Skeletal muscle tissue (tissue), 4 donors: ENCODE measurements around the gene ANO2. TPM values are rescaled to one million over a fixed set of nuclear protein-coding genes. Genes with fewer than 3 reads are reported as not detected.

Experiments
- H3K27ac ChIP-seq: one replicate; pipeline ENCODE4 v1.7.0; 2013; ENCODE audit warnings: mild to moderate bottlenecking, low read depth, low read length, inconsistent platforms
- H3K27me3 ChIP-seq, 3 donors: one replicate each; pipeline ENCODE4 v1.7.0; 2013; ENCODE audit warnings: low read length in 3 of 3; ENCODE audit not compliant: control insufficient read depth in 3 of 3, insufficient read depth in 3 of 3
- H3K36me3 ChIP-seq, 3 donors: one replicate each; pipeline ENCODE4 v1.7.0; 2013; ENCODE audit warnings: low read length in 3 of 3; ENCODE audit not compliant: control insufficient read depth in 3 of 3, insufficient read depth in 3 of 3
- H3K4me1 ChIP-seq, 3 donors: one replicate each; pipeline ENCODE4 v1.7.0; 2013; ENCODE audit warnings: low read length in 3 of 3, mild to moderate bottlenecking in 3 of 3; ENCODE audit not compliant: control insufficient read depth in 3 of 3, insufficient read depth in 3 of 3
- H3K4me3 ChIP-seq, 3 donors: one replicate each; pipeline ENCODE4 v1.7.0; 2013; ENCODE audit warnings: low read length in 3 of 3
- H3K9ac ChIP-seq, 3 donors: one replicate each; pipeline ENCODE4 v1.7.0; 2013; ENCODE audit warnings: low read length in 3 of 3, mild to moderate bottlenecking in 3 of 3, moderate library complexity in 2 of 3, low read depth in 1 of 3
- H3K9me3 ChIP-seq, 3 donors: one replicate each; pipeline ENCODE4 v1.7.0; 2013; ENCODE audit warnings: low read length in 3 of 3; ENCODE audit not compliant: control insufficient read depth in 3 of 3
- total RNA-seq: library from RNA; depleted of rRNA; stranded (reverse); fragments of >200 nt; gene quantifications from one replicate; pipeline ENCODE4 v1.2.3, GENCODE V29; 2014
- donor health status: Osteomylitis.

Gene ANO2
- total RNA-seq, 1 donor from 2014 or later, result 4.7 TPM

DNA sequence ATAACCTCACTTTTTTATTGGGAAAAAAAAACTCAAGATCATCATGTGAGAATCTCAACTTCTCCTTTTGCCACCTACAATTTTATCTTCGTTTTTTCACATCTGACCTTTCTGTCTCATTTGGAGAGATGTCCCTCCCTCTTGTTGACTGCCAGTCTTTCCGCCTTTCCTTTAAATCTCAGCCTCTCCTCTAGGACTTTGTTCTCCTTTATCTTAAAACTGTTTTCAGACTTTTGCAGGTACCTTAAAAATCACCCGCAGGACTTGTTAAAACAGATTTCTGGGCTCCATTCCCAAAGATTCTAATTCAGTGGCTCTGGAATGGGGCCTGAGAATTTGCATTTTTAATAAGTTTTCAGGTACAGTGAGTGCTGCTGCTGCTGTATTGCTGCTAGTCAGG lies 289.9 kb downstream of the ANO2 start:
- Histone ChIP-seq H3K27ac (no peak overlapping the region), H3K4me1 (no peaks in the 10 kb centered on the region), H3K36me3 (no peaks in the 10 kb centered on the region), H3K4me3 (no peak overlapping the region), H3K9me3 (no peaks in the 10 kb centered on the region), H3K27me3 (no peaks in the 10 kb centered on the region), H3K9ac (no peak overlapping the region)

DNA sequence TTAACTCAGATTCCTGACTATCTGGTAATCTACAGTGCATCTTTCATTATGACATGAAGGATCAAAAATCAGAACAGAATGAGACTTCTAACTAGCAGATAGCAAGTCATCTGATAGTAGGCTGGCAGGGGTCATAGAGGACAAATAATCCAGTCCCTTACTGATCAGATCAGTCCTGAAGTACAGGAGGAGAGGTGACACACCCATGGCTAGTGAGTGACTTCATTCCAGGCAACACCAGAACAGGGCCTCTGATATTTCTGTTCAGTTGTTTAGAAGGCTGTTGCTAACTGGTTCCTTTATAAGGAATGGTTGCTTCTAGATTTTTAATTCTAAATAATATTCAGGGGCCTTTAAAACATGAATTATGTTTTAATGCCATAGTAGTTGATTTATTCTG lies 291.0 kb downstream of the ANO2 start:
- H3K27me3 ChIP-seq, result no peaks in the 10 kb centered on the region
- H3K27ac ChIP-seq, result no peak overlapping the region
- H3K9ac ChIP-seq, result no peak overlapping the region
- no peaks in the 10 kb centered on the region for H3K36me3 ChIP-seq
- no peaks in the 10 kb centered on the region for H3K9me3 ChIP-seq
- H3K4me1 ChIP-seq, result no peaks in the 10 kb centered on the region
- H3K4me3 ChIP-seq, result no peak overlapping the region

DNA sequence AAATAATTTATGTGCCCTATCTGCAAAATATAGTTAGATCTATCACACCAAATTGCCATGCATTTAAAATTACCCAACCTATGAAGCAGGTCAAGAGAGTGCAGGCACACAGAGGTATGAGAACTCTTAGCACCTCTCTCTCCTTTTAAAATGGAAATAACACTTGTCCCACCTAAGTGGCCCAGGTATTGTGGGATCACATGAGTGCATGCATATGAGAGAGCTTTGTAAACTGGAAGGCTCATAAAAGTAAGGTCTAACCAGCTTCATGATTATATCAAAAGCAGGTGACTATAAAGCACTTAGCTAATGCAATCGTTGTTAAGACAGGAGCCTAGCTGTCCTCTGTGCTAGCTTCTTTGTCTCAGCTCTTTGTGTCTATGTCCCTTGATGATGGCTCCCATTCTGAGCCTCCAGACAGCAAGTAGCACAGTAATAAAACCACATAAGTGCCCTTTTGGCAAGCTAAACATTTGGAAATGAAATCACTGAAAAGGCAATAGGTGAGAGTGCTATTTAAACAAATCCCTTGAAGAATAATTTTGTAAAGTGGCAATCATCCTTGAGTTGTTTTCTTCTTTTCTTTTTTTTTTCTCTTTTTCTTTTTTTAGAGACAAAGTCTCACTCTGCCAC lies 294.1 kb downstream of the ANO2 start:
- Histone ChIP-seq H3K36me3 (no peaks in the 10 kb centered on the region), H3K27me3 (peaks cover 2 to 6% (median 4%) of the 10 kb centered on the region in 3 donors), H3K9me3 (no peaks in the 10 kb centered on the region), H3K9ac (no peak overlapping the region), H3K4me3 (no peak overlapping the region), H3K4me1 (peaks cover 0 to 3% (median 0%) of the 10 kb centered on the region in 3 donors), H3K27ac (no peak overlapping the region)

DNA sequence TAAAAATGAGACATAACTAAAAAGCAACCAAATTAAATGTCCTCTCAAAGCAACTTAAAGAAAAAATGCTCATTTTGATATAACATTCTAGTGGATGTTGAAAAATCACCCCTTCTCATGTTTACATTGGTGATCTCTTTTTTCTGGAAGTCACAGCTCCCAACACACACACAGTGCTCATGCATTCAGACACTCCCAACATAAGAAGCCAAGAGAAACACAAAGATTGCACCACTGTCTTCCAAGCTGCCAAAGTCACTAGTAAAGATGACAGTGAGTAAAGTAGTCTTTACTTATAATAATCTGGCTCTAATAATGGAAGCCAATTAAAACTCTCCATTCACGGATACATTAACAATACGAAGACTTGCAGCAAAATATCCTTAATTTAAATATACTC lies 294.8 kb downstream of the ANO2 start:
- Histone ChIP-seq H3K27me3 (peaks cover 2 to 6% (median 4%) of the 10 kb centered on the region in 3 donors), H3K36me3 (no peaks in the 10 kb centered on the region), H3K9me3 (no peaks in the 10 kb centered on the region), H3K27ac (no peak overlapping the region), H3K4me1 (peaks cover 0 to 3% (median 0%) of the 10 kb centered on the region in 3 donors), H3K9ac (no peak overlapping the region), H3K4me3 (no peak overlapping the region)

DNA sequence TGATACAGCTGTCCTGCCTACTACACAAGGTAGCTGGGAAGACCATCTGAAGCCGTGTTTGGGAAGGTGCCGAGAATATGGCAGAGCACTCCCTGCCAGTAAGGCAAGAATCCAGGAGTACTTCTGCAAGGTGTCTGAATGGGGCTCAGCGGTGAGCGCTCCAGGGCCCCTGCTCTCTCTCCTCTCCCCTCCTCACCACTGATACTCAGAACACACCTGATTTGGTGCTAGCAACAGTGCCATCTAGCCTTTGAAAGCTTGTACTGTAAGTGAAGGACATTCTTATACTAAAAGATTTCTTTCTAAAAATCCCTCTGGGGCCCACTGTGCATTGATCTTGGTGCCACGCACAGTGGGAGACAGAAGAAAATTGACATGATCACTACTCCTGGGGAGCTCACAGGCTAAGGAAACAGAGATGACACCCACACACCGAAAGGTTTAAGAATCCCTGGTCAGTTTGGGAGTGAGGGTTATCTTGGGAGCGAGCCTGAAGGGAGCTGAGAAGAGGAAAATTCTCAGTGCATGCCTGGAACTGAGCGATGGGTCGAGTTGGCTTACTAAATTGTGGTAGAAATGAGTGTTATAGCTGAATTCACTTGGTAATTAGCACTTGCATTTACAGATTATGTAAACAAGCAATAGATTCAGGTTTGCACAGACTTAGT lies 296.2 kb downstream of the ANO2 start:
- Histone ChIP-seq H3K9me3 (no peaks in the 10 kb centered on the region), H3K4me1 (peaks cover 0 to 3% (median 0%) of the 10 kb centered on the region in 3 donors), H3K36me3 (no peaks in the 10 kb centered on the region), H3K4me3 (no peak overlapping the region), H3K27ac (no peak overlapping the region), H3K9ac (no peak overlapping the region), H3K27me3 (peaks cover 2 to 6% (median 4%) of the 10 kb centered on the region in 3 donors)

DNA sequence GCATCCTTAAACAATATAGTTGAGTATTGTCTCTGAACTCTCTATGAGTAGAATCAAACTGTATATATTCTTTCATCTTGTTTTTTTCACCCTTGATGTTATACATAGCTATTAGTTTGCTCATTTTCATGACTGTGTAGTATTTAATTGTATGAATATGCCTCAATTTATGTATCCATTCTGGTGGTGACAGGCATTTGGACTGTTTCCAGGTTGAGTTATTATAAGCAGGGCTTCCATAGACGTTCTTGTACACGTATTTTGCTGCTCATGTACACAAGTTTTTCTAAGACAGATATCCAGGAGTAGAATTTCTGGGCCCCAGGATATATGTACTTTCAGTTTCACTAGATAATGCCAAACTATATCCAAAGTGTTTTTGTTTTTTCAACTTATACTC lies 301.8 kb downstream of the ANO2 start:
- H3K27me3 ChIP-seq, result peaks cover 2 to 6% (median 4%) of the 10 kb centered on the region in 3 donors
- H3K9ac ChIP-seq, result no peak overlapping the region
- no peaks in the 10 kb centered on the region for H3K36me3 ChIP-seq
- no peaks in the 10 kb centered on the region for H3K4me1 ChIP-seq
- no peaks in the 10 kb centered on the region for H3K9me3 ChIP-seq
- no peak overlapping the region for H3K27ac ChIP-seq
- H3K4me3 ChIP-seq, result no peak overlapping the region

DNA sequence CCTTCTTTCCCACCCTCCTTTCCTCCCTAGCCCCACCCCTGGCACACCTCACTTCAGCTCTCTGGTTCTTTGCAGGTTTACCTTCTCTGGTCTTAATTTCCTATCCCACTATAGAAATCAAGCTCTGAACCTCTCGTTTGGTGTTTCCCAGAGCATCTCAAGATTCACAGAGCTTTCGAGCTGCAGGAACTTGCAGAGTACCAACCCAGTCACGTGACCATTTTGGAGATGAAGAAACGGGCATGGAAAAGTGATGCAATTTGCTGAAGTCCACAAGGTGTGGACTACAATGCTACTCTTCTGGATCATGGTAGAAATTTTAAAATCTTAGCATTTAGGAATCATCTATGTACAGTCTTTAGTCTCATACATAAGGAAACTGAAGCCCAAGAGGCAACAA lies 307.4 kb downstream of the ANO2 start:
- Histone ChIP-seq H3K9me3 (no peaks in the 10 kb centered on the region), H3K27me3 (peaks cover 5 to 20% (median 8%) of the 10 kb centered on the region in 3 donors), H3K9ac (no peak overlapping the region), H3K36me3 (no peaks in the 10 kb centered on the region), H3K4me1 (peaks cover 0 to 7% (median 0%) of the 10 kb centered on the region in 3 donors), H3K27ac (no peak overlapping the region), H3K4me3 (no peak overlapping the region)

DNA sequence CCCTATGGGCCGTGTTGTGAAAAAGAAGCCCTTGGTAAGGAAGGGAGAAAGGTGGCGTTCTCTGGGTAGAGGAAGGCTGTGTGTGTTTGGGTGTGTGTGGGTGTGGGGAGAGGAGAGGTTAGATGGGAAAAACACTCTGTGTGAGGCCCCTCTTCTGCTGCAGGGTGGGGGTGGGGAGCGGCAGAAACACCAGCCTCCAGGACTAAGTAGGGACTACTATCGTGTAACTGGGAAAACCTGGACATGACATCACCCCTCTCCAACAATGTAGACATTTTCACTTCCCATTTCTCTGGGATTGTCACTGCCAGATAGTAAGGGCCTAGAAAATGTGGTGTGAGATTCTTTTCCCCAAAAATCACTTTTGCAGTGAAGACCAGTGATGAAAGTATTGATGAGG lies 308.2 kb downstream of the ANO2 start:
- Histone ChIP-seq H3K36me3 (no peaks in the 10 kb centered on the region), H3K9me3 (no peaks in the 10 kb centered on the region), H3K9ac (no peak overlapping the region), H3K4me1 (peaks cover 0 to 7% (median 0%) of the 10 kb centered on the region in 3 donors), H3K27me3 (peaks cover 5 to 22% (median 8%) of the 10 kb centered on the region in 3 donors), H3K27ac (no peak overlapping the region), H3K4me3 (no peak overlapping the region)

DNA sequence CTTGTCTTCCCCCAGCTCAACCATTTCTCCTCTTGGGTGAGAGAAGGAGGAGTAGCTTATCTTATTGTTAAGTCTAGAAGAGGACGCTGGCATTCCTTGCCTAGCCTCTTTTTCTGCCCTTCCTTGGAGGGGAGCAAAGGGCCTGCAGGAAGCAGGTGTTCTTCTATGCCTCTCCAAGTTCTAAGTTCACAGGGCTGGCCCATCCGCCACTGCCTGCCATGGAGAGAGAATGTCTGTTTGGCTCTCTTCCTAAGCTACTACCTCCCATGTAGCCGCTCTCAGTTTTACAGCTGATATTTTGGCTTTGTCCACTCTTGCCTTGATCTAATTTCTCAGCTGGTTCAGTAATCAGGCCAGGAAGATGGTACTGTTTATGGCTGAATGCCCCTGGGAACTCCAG lies 312.0 kb downstream of the ANO2 start:
- Histone ChIP-seq H3K4me3 (no peak overlapping the region), H3K27me3 (peaks cover 10 to 40% (median 14%) of the 10 kb centered on the region in 3 donors), H3K9me3 (no peaks in the 10 kb centered on the region), H3K27ac (no peak overlapping the region), H3K4me1 (peaks cover 0 to 7% (median 0%) of the 10 kb centered on the region in 3 donors), H3K9ac (no peak overlapping the region), H3K36me3 (no peaks in the 10 kb centered on the region)

DNA sequence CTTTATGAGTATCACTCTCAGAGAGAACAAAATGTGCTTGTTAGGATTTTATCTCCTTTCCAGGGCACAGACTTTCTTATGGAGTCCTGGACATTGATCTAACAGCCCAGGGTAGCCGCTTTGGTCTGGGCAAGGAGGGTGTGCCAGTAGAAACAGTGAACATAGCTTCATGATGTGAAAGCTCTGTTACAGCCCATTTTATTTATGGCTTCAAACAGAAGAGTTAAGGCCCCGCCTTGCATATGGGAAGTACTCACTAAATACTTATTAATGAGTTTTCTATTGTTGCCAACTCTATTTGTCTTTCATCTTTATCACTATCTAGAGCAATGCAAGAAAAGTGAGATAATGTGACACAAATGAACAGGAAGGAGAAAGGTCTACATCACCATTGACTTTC lies 312.6 kb downstream of the ANO2 start:
- Histone ChIP-seq H3K27me3 (peaks cover 10 to 40% (median 14%) of the 10 kb centered on the region in 3 donors), H3K36me3 (no peaks in the 10 kb centered on the region), H3K9ac (no peak overlapping the region), H3K27ac (no peak overlapping the region), H3K9me3 (no peaks in the 10 kb centered on the region), H3K4me3 (no peak overlapping the region), H3K4me1 (peaks cover 0 to 7% (median 0%) of the 10 kb centered on the region in 3 donors)
